ENCODE data around the gene ADH5.
"Not testable (repeated sequence)": the region's sequence is repeated elsewhere in the genome, so short reads cannot be mapped to it uniquely, and the experiment has no call there.

ADH5 gene

GRCh38 chr4:99088481-99089365 is at the start of gene ADH5:
Gene ADH5, minus strand, starts transcription at chr4:99088788. Its CDS starts 88 bp downstream, at chr4:99088700.
- DNase-seq: peak; percentile 62

GRCh38 chr4:99136329-99136728 is 47.7 kb upstream of the ADH5 start:
- DNase-seq: no peak

- no peak for DNase-seq
Observed at GRCh38 chr4:99135541-99136162, 47.1 kb upstream of the ADH5 start.

- DNase-seq: no peak
Observed at GRCh38 chr4:99134586-99134985, 46.0 kb upstream of the ADH5 start.

- no peak for DNase-seq
Observed at GRCh38 chr4:99131378-99131777, 42.8 kb upstream of the ADH5 start.

GRCh38 chr4:99126376-99126775 is 37.8 kb upstream of the ADH5 start:
- no peak for DNase-seq

GRCh38 chr4:99121008-99121407 is 32.4 kb upstream of the ADH5 start:
- DNase-seq: no peak

- DNase-seq: no peak
Observed at GRCh38 chr4:99120501-99120900, 31.9 kb upstream of the ADH5 start.

GRCh38 chr4:99117876-99118693 is 29.5 kb upstream of the ADH5 start:
- no peak for DNase-seq

GRCh38 chr4:99117122-99117841 is 28.7 kb upstream of the ADH5 start:
- not testable (repeated sequence) for DNase-seq

- DNase-seq: not testable (repeated sequence)
Observed at GRCh38 chr4:99109286-99109685, 20.7 kb upstream of the ADH5 start.

- DNase-seq: no peak
Observed at GRCh38 chr4:99104153-99104552, 15.6 kb upstream of the ADH5 start.

GRCh38 chr4:99103166-99103565 is 14.6 kb upstream of the ADH5 start:
- DNase-seq: no peak

GRCh38 chr4:99102634-99103033 is 14.0 kb upstream of the ADH5 start:
- no peak for DNase-seq

- no peak for DNase-seq
Observed at GRCh38 chr4:99100876-99101275, 12.3 kb upstream of the ADH5 start.

GRCh38 chr4:99099814-99100213 is 11.2 kb upstream of the ADH5 start:
- not testable (repeated sequence) for DNase-seq

GRCh38 chr4:99099311-99099710 is 10.7 kb upstream of the ADH5 start:
- DNase-seq: no peak

- DNase-seq: not testable (repeated sequence)
Observed at GRCh38 chr4:99091841-99092240, 3.3 kb upstream of the ADH5 start.

GRCh38 chr4:99091216-99091575 is 2.6 kb upstream of the ADH5 start:
- no peak for DNase-seq

GRCh38 chr4:99090481-99091215 is 2.1 kb upstream of the ADH5 start:
- DNase-seq: no peak

GRCh38 chr4:99088023-99088449 is 552 bp downstream of the ADH5 start:
- DNase-seq: no peak

GRCh38 chr4:99084595-99084994 is 4.0 kb downstream of the ADH5 start:
- DNase-seq: no peak
